Neuron (in vitro differentiated cells): ENCODE results near the gene RBFOX1.

ENCODE experiments used
- H2AFZ ChIP-seq: one replicate; pipeline ENCODE4 v1.6.1; 2013; ENCODE audit warnings: low read depth, mild to moderate bottlenecking, inconsistent platforms, low read length, moderate library complexity
- H3K27me3 ChIP-seq: one replicate; pipeline ENCODE4 v1.6.1; 2013; ENCODE audit warnings: low read length; ENCODE audit not compliant: insufficient read depth
- H3K36me3 ChIP-seq: one replicate; pipeline ENCODE4 v1.6.1; 2013; ENCODE audit warnings: low read length; ENCODE audit not compliant: insufficient read depth
- H3K4me1 ChIP-seq: one replicate; pipeline ENCODE4 v1.6.1; 2013; ENCODE audit warnings: low read length; ENCODE audit not compliant: insufficient read depth
- H3K4me3 ChIP-seq: 2 replicates; pipeline ENCODE4 v1.5.1; 2013; ENCODE audit warnings: mild to moderate bottlenecking, low read length, moderate library complexity
- H3K9me3 ChIP-seq: one replicate; pipeline ENCODE4 v1.6.1; 2013; ENCODE audit warnings: low read length

The RBFOX1 gene

DNA sequence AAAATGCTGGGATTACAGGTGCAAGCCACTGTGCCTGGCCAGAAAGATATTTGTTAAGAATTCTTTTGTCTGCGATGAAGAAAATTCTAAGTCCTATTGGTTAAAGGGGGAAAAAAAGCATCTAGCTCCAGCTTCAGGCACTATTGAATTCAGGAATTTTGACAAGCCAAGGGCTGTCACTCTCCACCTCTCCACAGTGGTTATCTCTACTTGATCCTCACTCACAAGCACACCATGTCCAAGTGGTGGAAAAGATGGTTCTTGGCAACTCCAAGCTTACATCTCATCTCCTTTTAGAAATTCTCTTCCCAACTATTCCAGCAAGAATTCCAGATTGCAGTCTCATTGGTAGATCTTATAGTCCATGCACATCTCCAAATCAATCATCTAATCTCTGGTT is 7.1 kb downstream of the RBFOX1 start:
- Histone ChIP-seq H3K36me3 (no peaks in the 10 kb centered on the region), H3K9me3 (no peaks in the 10 kb centered on the region), H3K27me3 (no peaks in the 10 kb centered on the region), H3K4me1 (no peaks in the 10 kb centered on the region), H3K4me3 (no peak overlapping the region), H2AFZ (no peak overlapping the region)

DNA sequence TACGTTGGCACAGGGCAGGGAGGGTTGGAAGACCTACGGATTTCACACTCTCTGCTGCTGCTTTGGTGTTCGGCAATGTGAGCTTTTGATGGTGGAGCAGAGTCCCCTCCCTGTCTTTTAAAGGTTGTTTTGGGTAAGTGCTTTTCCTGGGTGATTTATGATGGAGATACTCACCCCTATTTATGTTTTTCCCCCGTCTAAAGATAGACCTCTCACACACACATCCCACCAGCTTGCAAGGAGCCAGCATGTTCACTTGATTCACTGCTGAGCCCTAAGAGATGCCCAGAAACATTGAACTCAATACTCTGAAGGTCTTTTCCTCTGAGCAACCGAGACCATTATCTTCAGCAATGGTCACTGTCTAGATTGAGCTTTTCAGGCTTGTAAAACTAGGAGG is 8.3 kb downstream of the RBFOX1 start:
- Histone ChIP-seq H3K36me3 (no peaks in the 10 kb centered on the region), H3K27me3 (no peaks in the 10 kb centered on the region), H3K4me3 (no peak overlapping the region), H2AFZ (no peak overlapping the region), H3K9me3 (no peaks in the 10 kb centered on the region), H3K4me1 (no peaks in the 10 kb centered on the region)

GRCh38 chr16:7342598-7342997 is 10.0 kb downstream of the RBFOX1 start:
- Histone ChIP-seq H2AFZ (no peak overlapping the region), H3K9me3 (no peaks in the 10 kb centered on the region), H3K4me3 (no peak overlapping the region), H3K27me3 (no peaks in the 10 kb centered on the region), H3K36me3 (no peaks in the 10 kb centered on the region), H3K4me1 (no peaks in the 10 kb centered on the region)

- no peaks in the 10 kb centered on the region for H3K9me3 ChIP-seq
- H3K4me3 ChIP-seq: no peak overlapping the region
- no peak overlapping the region for H2AFZ ChIP-seq
- no peaks in the 10 kb centered on the region for H3K36me3 ChIP-seq
- H3K27me3 ChIP-seq: no peaks in the 10 kb centered on the region
- H3K4me1 ChIP-seq: no peaks in the 10 kb centered on the region
These were observed 10.6 kb downstream of the RBFOX1 start for GRCh38 chr16:7343243-7343642.

DNA sequence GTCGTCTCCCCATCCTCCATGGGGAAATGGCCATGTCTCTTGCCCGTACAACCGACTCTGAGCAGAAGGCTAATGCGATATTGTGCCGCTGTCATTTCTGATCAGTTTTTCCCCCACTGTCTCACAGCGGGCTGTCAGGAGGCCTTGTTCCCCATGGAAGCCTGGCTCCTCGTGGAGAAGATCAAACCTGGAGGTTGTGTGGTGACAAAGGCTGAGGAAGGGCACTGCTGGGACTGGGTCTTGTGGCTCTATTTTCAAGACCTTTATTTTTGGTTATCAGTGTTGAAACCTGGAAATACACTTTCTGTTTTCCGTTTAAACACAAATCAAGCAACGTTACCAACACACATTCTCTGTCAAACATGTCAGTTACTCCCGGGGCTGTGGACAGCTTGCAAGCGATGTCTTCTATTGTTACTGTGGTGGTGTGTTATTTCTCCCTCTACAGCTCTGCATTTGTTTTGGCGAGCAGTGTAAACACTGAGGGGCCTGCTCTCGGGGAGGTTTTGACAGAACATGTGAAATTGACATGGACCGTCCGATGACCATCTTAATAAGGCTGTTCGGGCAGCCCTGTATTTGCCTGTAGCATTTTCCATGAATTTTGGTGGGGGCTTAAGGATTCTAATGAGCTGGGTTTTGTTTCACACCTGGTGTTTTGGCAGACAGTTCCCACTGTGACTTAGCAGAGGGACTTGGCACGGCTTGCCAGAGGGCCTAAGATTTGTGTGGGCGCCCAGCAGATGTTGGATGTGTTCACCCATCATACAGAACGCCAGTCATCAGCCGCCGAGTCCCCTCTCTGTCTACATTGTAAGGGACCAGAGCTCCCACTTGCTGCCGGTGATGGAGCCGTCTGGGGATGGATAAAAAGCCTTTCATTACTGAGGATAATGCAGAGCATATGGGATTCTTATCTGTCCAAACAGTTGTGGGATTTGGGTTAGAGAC is 12.5 kb downstream of the RBFOX1 start:
- H3K4me1 ChIP-seq: no peaks in the 10 kb centered on the region
- H3K9me3 ChIP-seq: no peaks in the 10 kb centered on the region
- no peaks in the 10 kb centered on the region for H3K36me3 ChIP-seq
- H2AFZ ChIP-seq: no peak overlapping the region
- no peak overlapping the region for H3K4me3 ChIP-seq
- H3K27me3 ChIP-seq: no peaks in the 10 kb centered on the region

- Histone ChIP-seq H2AFZ (no peak overlapping the region), H3K9me3 (no peaks in the 10 kb centered on the region), H3K4me3 (no peak overlapping the region), H3K36me3 (no peaks in the 10 kb centered on the region), H3K27me3 (no peaks in the 10 kb centered on the region), H3K4me1 (no peaks in the 10 kb centered on the region)
These were observed 18.2 kb downstream of the RBFOX1 start for GRCh38 chr16:7350806-7351205.

DNA sequence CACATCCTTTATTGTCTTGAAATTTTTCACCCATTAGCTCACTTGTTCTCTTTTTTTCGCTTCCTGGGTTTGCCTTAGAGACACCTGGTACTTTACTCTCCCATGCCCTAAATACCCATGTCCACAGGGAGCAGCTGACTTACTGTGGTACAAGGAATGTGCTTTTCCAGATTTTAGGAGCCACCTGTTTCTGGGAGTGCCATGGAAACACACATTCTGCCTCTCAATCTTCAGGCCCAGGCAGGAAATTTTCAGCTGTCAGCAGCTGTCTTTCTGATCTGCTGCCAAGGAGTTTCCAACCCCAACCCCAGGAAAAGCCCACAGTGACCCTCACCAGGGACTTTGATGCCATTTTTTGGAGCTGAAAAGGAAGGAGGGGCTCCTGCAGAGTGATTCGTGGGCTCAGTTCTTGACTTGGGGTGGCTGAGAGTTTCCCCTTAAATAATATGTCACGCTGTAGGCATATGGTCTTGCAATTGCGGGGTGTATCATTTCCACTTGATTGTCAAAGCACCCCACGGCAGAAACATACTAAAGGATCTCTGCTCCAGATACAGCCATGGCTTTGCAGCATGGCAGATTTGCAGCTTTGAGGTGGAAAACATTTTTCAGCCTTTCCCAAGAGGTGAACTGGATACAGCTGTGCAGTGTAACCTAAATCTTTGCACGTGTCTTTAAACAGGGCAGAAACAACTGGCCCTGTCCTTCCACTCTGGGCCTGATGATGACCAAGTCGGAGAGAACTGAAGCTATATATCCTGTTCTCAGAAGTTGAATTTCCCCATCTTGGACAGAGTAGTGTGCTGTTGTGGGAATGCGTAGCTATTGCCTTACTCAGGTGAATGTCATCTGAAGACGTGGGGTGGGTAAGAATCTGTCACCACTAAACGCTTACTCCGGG is 19.2 kb downstream of the RBFOX1 start:
- Histone ChIP-seq H3K36me3 (no peaks in the 10 kb centered on the region), H2AFZ (no peak overlapping the region), H3K27me3 (no peaks in the 10 kb centered on the region), H3K9me3 (no peaks in the 10 kb centered on the region), H3K4me3 (no peak overlapping the region), H3K4me1 (no peaks in the 10 kb centered on the region)

GRCh38 chr16:7355758-7356157 is 23.1 kb downstream of the RBFOX1 start:
- Histone ChIP-seq H2AFZ (no peak overlapping the region), H3K27me3 (no peaks in the 10 kb centered on the region), H3K9me3 (no peaks in the 10 kb centered on the region), H3K4me3 (no peak overlapping the region), H3K4me1 (no peaks in the 10 kb centered on the region), H3K36me3 (no peaks in the 10 kb centered on the region)

- Histone ChIP-seq H3K36me3 (no peaks in the 10 kb centered on the region), H3K4me3 (no peak overlapping the region), H3K9me3 (no peaks in the 10 kb centered on the region), H3K27me3 (no peaks in the 10 kb centered on the region), H2AFZ (no peak overlapping the region), H3K4me1 (no peaks in the 10 kb centered on the region)
These were observed 28.9 kb downstream of the RBFOX1 start for GRCh38 chr16:7361416-7362129.

DNA sequence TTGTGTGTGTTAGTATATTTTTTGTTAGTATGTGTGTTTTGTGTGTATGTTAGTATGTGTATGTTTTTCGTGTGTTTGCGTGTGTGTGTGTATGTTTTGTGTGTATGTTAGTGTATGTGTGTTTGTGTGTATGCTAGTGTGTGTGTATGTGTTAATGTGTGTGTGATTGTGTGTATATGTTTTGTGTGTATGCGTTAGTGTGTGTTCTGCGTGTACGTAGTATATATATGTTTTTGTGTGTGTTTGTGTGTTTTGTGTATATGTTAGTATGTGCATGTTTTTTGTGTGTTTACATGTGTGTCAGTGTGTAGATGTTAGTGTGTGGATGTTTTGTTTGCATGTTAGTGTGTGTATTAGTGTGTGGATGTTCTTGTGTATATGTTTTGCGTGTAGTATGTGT is 29.6 kb downstream of the RBFOX1 start:
- Histone ChIP-seq H2AFZ (no peak overlapping the region), H3K9me3 (no peaks in the 10 kb centered on the region), H3K27me3 (no peaks in the 10 kb centered on the region), H3K4me1 (no peaks in the 10 kb centered on the region), H3K36me3 (no peaks in the 10 kb centered on the region), H3K4me3 (no peak overlapping the region)

DNA sequence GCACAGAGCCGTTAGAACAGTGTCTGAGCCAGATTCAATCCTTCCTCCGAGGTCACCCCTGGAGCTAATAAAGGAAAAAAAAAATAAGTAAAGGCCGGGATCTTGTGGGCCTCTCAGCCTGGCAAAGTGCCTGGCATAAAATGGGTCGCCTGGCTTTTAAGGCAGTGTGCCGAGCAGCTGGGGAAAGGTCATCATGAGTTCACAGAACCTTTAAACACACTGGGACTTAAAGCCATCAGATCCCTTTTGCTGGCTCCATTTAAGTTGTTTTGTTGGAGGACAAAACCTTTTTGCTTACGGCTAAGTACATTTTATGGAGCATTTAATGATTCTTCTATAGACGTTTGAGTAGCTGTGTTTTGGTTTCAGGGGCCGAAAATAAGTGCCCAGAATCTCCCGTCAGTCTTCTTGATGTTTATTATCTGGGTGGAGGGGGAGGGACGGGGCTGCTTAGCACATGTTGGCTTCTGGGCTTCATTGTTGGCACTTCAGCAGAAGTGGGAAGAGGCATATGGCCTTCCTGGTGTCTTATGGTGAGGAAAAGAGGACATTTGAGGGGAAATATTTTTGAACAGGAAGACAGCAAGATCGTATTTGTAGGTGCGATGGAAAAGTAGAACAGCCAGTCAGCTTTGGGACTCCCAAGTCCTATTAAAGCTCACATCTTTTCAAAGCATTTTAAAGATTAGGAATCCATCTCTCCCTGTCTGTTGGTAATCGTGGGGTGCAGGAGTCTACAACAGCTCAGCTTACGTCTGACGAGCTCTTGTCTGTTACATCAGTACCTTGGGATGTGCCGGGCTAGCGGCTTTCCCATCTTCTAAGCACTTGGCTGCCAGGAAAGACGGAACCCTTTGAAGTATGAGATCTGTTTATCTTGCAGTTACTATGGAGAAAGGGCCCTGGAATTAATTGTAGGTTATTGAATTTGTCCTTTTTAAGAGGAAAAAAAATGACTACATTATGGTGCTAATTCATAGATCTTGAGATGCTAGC is 31.1 kb downstream of the RBFOX1 start:
- Histone ChIP-seq H3K27me3 (no peaks in the 10 kb centered on the region), H3K9me3 (no peaks in the 10 kb centered on the region), H3K4me3 (no peak overlapping the region), H3K4me1 (no peaks in the 10 kb centered on the region), H3K36me3 (no peaks in the 10 kb centered on the region), H2AFZ (no peak overlapping the region)

GRCh38 chr16:7366041-7366440 is 33.4 kb downstream of the RBFOX1 start:
- Histone ChIP-seq H2AFZ (no peak overlapping the region), H3K27me3 (no peaks in the 10 kb centered on the region), H3K4me3 (no peak overlapping the region), H3K4me1 (no peaks in the 10 kb centered on the region), H3K9me3 (no peaks in the 10 kb centered on the region), H3K36me3 (no peaks in the 10 kb centered on the region)
